Endothelial cell of umbilical vein (primary cell): ENCODE measurements around the gene FLNB. TPM values are rescaled to one million over a fixed set of nuclear protein-coding genes. Genes with fewer than 3 reads are reported as not detected.

Experiments
- BruUV-seq: library from RNA; stranded (reverse); fragments of 400-500 nt; replicated peaks from 2 replicates; lab custom pipeline; 2021; lab: Mats Ljungman, UMichigan
- CTCF ChIA-PET: fragments of 300-600, 350-600 bp; sonication (Branson Sonifier 250); formaldehyde crosslinking; loops from one replicate; lab custom pipeline; 2021; ENCODE audit warnings: antibody characterized with exemption, inconsistent platforms; lab: Charles Lee
- POLR2A ChIA-PET: fragments of 300-600, 350-600 bp; sonication (Branson Sonifier 250); formaldehyde crosslinking; loops from one replicate; lab custom pipeline; 2021; ENCODE audit warnings: antibody characterized with exemption, inconsistent platforms; lab: Charles Lee
- DNase-seq: peaks from one replicate; pipeline ENCODE4 v3.0.0-alpha.2; 2011; ENCODE audit warnings: low read depth, low spot score
- FAIRE-seq: peaks from 2 replicates; lab custom pipeline; 2011; peaks lifted over from hg19 to GRCh38; lab: Jason Lieb, UNC
- H2AFZ ChIP-seq: 2 replicates; pipeline ENCODE4 v1.6.0; 2012; ENCODE audit warnings: low read depth, low read length, control low read depth, inconsistent platforms
- H3K27ac ChIP-seq: 2 replicates; pipeline ENCODE4 v1.5.1; 2011; ENCODE audit warnings: low read depth, mild to moderate bottlenecking, control low read depth, low read length, moderate library complexity; ENCODE audit not compliant: insufficient read depth
- H3K27me3 ChIP-seq, 2 experiments: 2 replicates each; pipeline versions ENCODE4 v1.6.0 to v1.6.1; 2011; ENCODE audit warnings: low read length in 2 of 2, mixed read lengths in 1 of 2; ENCODE audit not compliant: control insufficient read depth in 2 of 2, insufficient read depth in 2 of 2
- H3K36me3 ChIP-seq, 2 experiments: 2 replicates in 1 of 2; 3 replicates in 1 of 2; pipeline ENCODE4 v1.5.1; 2011; ENCODE audit warnings: low read length in 2 of 2, mild to moderate bottlenecking in 1 of 2, moderate library complexity in 1 of 2; ENCODE audit not compliant: control insufficient read depth in 2 of 2, insufficient read depth in 2 of 2; ENCODE audit errors: extremely low read depth in 1 of 2
- H3K4me1 ChIP-seq: 3 replicates; pipeline ENCODE4 v1.5.1; 2011; ENCODE audit warnings: mild to moderate bottlenecking, low read length; ENCODE audit not compliant: control insufficient read depth, insufficient read depth; ENCODE audit errors: extremely low read depth
- H3K4me2 ChIP-seq: 2 replicates; pipeline ENCODE4 v1.6.1; 2011; ENCODE audit warnings: low read length, control low read depth, mixed read lengths; ENCODE audit not compliant: insufficient read depth
- H3K4me3 ChIP-seq, 3 experiments: fragments of 200-600 bp in 1 of 3; sonication (generic), shearing (Covaris generic) in 1 of 3; replicated peaks in 1 of 3; 2 replicates each; pipeline ENCODE4 v1.5.1; 2011 to 2016; ENCODE audit warnings: control low read depth in 3 of 3, low read length in 3 of 3, mild to moderate bottlenecking in 2 of 3, inconsistent platforms in 1 of 3, low read depth in 1 of 3, moderate library complexity in 1 of 3; ENCODE audit not compliant: insufficient read depth in 1 of 3
- H3K79me2 ChIP-seq: 2 replicates; pipeline ENCODE4 v1.6.0; 2012; ENCODE audit warnings: low read length, inconsistent platforms; ENCODE audit not compliant: control insufficient read depth, insufficient read depth
- H3K9ac ChIP-seq: replicated peaks from 2 replicates; pipeline ENCODE3; 2011; ENCODE audit warnings: low read length, control low read depth; ENCODE audit not compliant: insufficient read depth; ENCODE audit errors: extremely low read depth
- H3K9me1 ChIP-seq: replicated peaks from 3 replicates; pipeline ENCODE4 v1.6.0; 2011; ENCODE audit warnings: mild to moderate bottlenecking, low read length; ENCODE audit not compliant: control insufficient read depth, insufficient read depth; ENCODE audit errors: extremely low read depth
- H3K9me3 ChIP-seq: replicated peaks from 2 replicates; pipeline ENCODE4 v1.5.1; 2012; ENCODE audit warnings: low read length, inconsistent platforms; ENCODE audit not compliant: control insufficient read depth, insufficient read depth
- H4K20me1 ChIP-seq: replicated peaks from 2 replicates; pipeline ENCODE3; 2011; ENCODE audit warnings: mild to moderate bottlenecking, low read length; ENCODE audit not compliant: control insufficient read depth, insufficient read depth; ENCODE audit errors: extremely low read depth
- EZH2 ChIP-seq: IDR thresholded peaks from 2 replicates; pipeline ENCODE4 v1.6.1; 2012; ENCODE audit warnings: borderline replicate concordance, low read depth, mild to moderate bottlenecking, moderate library complexity, low read length, inconsistent platforms; ENCODE audit not compliant: severe bottlenecking
- FOS ChIP-seq: IDR thresholded peaks from 2 replicates; pipeline ENCODE4 v1.6.1; 2011; ENCODE audit warnings: mild to moderate bottlenecking, low read length, moderate library complexity, borderline replicate concordance; ENCODE audit not compliant: insufficient read depth
- GATA2 ChIP-seq: IDR thresholded peaks from 2 replicates; pipeline ENCODE4 v1.7.0; 2011; ENCODE audit warnings: low read depth, mild to moderate bottlenecking, moderate library complexity, mixed read lengths, low read length; ENCODE audit not compliant: insufficient read length, insufficient read depth
- MYC ChIP-seq: IDR thresholded peaks from one replicate; pipeline ENCODE4 v1.6.1; 2011; ENCODE audit warnings: mild to moderate bottlenecking, low read depth, low read length
- POLR2AphosphoS5 ChIP-seq: IDR thresholded peaks from 2 replicates; pipeline ENCODE4 v1.6.1; 2012; ENCODE audit warnings: low read depth, mild to moderate bottlenecking, control low read depth, low read length, moderate library complexity; ENCODE audit not compliant: insufficient read depth
- dilution Hi-C: fragments of 300-500 bp; cut with MboI; formaldehyde crosslinking; loops from one replicate; pipeline ENCODE4 v1.15.0; 2019; ENCODE audit warnings: low sequenced_read_pairs; ENCODE audit not compliant: extremely low pct_ligation_motif_present
- intact Hi-C: fragments of 100-400 bp; cut with micrococcal nuclease; formaldehyde crosslinking; loops from one replicate; pipeline ENCODE4 v1.10.0; 2022
- polyA plus RNA-seq, 4 experiments: library from polyadenylated mRNA; depleted of rRNA in 3 of 4; stranded (reverse) in 3 of 4; unstranded in 1 of 4; fragments of >200 nt; gene quantifications; 2 replicates each; pipeline versions ENCODE4 v1.2.1 to v1.2.3, GENCODE V29; 2011 to 2012; ENCODE audit warnings: missing spikeins in 1 of 4
- total RNA-seq: library from RNA; stranded (reverse); gene quantifications from 2 replicates; pipeline ENCODE4 v1.2.3, GENCODE V29; 2021
- TF ChIP-seq, protein P1 (sequence below): IDR thresholded peaks from 2 replicates; pipeline ENCODE4 v1.6.1; 2011; ENCODE audit not compliant: insufficient read depth, insufficient read length

FLNB gene
- total and polyA plus RNA-seq, 2 donors (not counting 3 experiments of a cell fraction or from before 2014, with no cell fraction given): 479 to 670 TPM

DNA sequence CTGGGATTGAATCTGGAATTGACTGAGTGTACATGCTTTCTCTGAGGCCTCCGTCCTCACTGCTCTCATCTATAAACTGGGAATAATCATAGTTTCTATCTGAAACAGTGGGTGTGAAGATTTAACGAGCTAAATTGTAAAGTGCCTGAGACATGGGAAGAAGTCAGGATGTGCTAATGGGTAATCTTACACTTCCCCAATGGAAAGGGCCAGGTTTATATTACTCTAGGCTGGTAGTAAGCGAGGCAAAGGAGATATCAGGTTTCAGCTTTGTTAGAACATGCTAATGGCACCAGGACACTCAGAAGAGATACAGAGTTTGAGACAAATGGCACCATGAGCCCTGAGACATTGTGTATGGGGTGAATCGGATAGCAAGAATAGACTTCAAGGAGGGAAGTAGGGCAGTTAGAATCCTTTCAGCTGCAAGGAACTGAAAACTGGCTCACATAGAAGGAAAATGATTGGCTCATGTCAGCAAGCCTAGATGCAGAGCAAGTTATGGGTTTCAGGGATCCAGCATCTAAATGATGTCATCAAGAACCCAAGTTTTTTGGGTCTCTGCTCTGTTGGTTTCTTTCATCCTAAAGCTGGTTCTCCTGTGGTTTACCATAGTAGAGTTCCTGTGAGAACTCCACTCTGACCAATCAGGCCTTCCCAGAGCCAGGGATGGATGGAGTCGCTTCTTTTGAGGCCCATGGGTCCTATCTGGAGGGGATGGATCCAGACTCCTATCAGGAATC is 21.8 kb downstream of the FLNB start:
- peaks cover 10% of the 10 kb centered on the region for H4K20me1 ChIP-seq
- no peaks in the 10 kb centered on the region for H3K9me1 ChIP-seq
- DNase-seq (no peak), FAIRE-seq (no peak)
- no peak overlapping the region for H2AFZ ChIP-seq
- POLR2A ChIA-PET: no interaction called here
- BruUV-seq: no TSS peak
- TF ChIP-seq MYC: no peak
- peak; percentile 20 for TF ChIP-seq POLR2AphosphoS5
- TF ChIP-seq, protein P1, sequence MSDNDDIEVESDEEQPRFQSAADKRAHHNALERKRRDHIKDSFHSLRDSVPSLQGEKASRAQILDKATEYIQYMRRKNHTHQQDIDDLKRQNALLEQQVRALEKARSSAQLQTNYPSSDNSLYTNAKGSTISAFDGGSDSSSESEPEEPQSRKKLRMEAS: no peak
- TF ChIP-seq FOS: no peak
- no peak for TF ChIP-seq GATA2
- TF ChIP-seq EZH2: no peak
- H3K36me3 ChIP-seq: peaks cover 6 to 7% of the 10 kb centered on the region in 2 experiments
- H3K9ac ChIP-seq: no peak overlapping the region
- H3K4me2 ChIP-seq: no peak overlapping the region
- no peaks in the 10 kb centered on the region for H3K9me3 ChIP-seq
- intact Hi-C loops: no loop called here
- no peaks in the 10 kb centered on the region for H3K27me3 ChIP-seq
- peaks cover 96% of the 10 kb centered on the region for H3K79me2 ChIP-seq
- CTCF ChIA-PET: interaction anchor here (0.7 to 1.3 kb wide), 2 partner anchors 11 to 29 kb away, joined by 3 to 4 read pairs; no protein-coding TSS in a partner anchor
- dilution Hi-C loops: loop anchor here (25.0 kb wide), 1 partner anchor 93 kb away; no protein-coding TSS in a partner anchor
- H3K4me1 ChIP-seq: peaks cover 22% of the 10 kb centered on the region
- H3K4me3 ChIP-seq: no peak overlapping the region
- no peak overlapping the region for H3K27ac ChIP-seq
